H1 (cell line): ENCODE data around the gene VWF. TPM values are rescaled to one million over a fixed set of nuclear protein-coding genes. Genes with fewer than 3 reads are reported as not detected.

Source experiments
- CTCF ChIA-PET: fragments of 300-600 bp; sonication (Branson Sonifier 250); formaldehyde crosslinking; loops from one replicate; lab custom pipeline; 2021; ENCODE audit not compliant: partially characterized antibody; lab: Charles Lee
- POLR2A ChIA-PET: fragments of 300-600 bp; sonication (Branson Sonifier 250); formaldehyde crosslinking; loops from one replicate; lab custom pipeline; 2021; ENCODE audit warnings: inconsistent platforms; ENCODE audit not compliant: partially characterized antibody; lab: Charles Lee
- DNase-seq, 2 experiments: peaks; one replicate each; pipeline versions ENCODE4 v3.0.0 to v3.0.0-alpha.2; 2010 to 2022; ENCODE audit warnings: low spot score in 2 of 2, low read depth in 1 of 2, mixed read lengths in 1 of 2
- FAIRE-seq: peaks from 2 replicates; lab custom pipeline; 2011; peaks lifted over from hg19 to GRCh38; lab: Jason Lieb, UNC
- H2AFZ ChIP-seq: 2 replicates; pipeline ENCODE4 v1.8.1; 2012; ENCODE audit warnings: low read length, inconsistent platforms
- H2AK5ac ChIP-seq: 2 replicates; pipeline ENCODE4 v1.6.1; 2013; ENCODE audit warnings: low read depth, low read length
- H2BK120ac ChIP-seq: replicated peaks from 2 replicates; pipeline ENCODE3; 2013; ENCODE audit warnings: low read depth, low read length, inconsistent platforms
- H2BK12ac ChIP-seq: 2 replicates; pipeline ENCODE4 v1.6.1; 2013; ENCODE audit warnings: low read depth, low read length
- H2BK15ac ChIP-seq: 2 replicates; pipeline ENCODE4 v1.6.1; 2013; ENCODE audit warnings: low read length
- H2BK20ac ChIP-seq: 2 replicates; pipeline ENCODE4 v1.6.1; 2013; ENCODE audit warnings: low read length
- H2BK5ac ChIP-seq: 2 replicates; pipeline ENCODE4 v1.6.1; 2013; ENCODE audit warnings: low read depth, low read length
- H3K14ac ChIP-seq: 2 replicates; pipeline ENCODE4 v1.6.1; 2013; ENCODE audit warnings: inconsistent platforms; ENCODE audit not compliant: insufficient read length
- H3K18ac ChIP-seq: 2 replicates; pipeline ENCODE4 v1.6.1; 2013; ENCODE audit warnings: low read length; ENCODE audit errors: extremely low read depth
- H3K23ac ChIP-seq: 2 replicates; pipeline ENCODE4 v1.6.1; 2013; ENCODE audit warnings: inconsistent platforms; ENCODE audit not compliant: insufficient read length
- H3K23me2 ChIP-seq: 2 replicates; pipeline ENCODE4 v1.6.1; 2013; ENCODE audit warnings: low read depth, low read length
- H3K27ac ChIP-seq: 2 replicates; pipeline ENCODE4 v1.6.1; 2011; ENCODE audit warnings: low read depth, low read length, inconsistent platforms
- H3K27me3 ChIP-seq, 4 experiments: replicated peaks in 1 of 4; 1 replicate in 1 of 4; 2 replicates in 3 of 4; pipeline versions ENCODE4 v1.6.1 to v1.8.1; 2011 to 2013; ENCODE audit warnings: low read length in 3 of 4, mild to moderate bottlenecking in 3 of 4, inconsistent platforms in 2 of 4, mixed read lengths in 2 of 4, moderate library complexity in 1 of 4; ENCODE audit not compliant: control insufficient read depth in 3 of 4, insufficient read depth in 3 of 4; ENCODE audit errors: extremely low read depth in 1 of 4
- H3K36me3 ChIP-seq, 4 experiments: 2 replicates each; pipeline versions ENCODE4 v1.6.1 to v1.8.1; 2011 to 2013; ENCODE audit warnings: mild to moderate bottlenecking in 4 of 4, low read length in 3 of 4, moderate library complexity in 2 of 4, control low read depth in 1 of 4, inconsistent platforms in 1 of 4; ENCODE audit not compliant: insufficient read depth in 4 of 4, control insufficient read depth in 2 of 4
- H3K4ac ChIP-seq: replicated peaks from 2 replicates; pipeline ENCODE3; 2013; ENCODE audit warnings: low read length, low read depth, mixed read lengths, inconsistent platforms; ENCODE audit not compliant: insufficient read length
- H3K4me1 ChIP-seq, 4 experiments: replicated peaks in 1 of 4; 1 replicate in 1 of 4; 2 replicates in 3 of 4; pipeline versions ENCODE4 v1.6.1 to v1.8.1; 2011 to 2013; ENCODE audit warnings: low read length in 3 of 4, inconsistent platforms in 2 of 4, mixed read lengths in 1 of 4; ENCODE audit not compliant: insufficient read depth in 4 of 4, control insufficient read depth in 3 of 4
- H3K4me2 ChIP-seq, 2 experiments: 2 replicates each; pipeline versions ENCODE4 v1.6.1 to v1.8.1; 2011 to 2013; ENCODE audit warnings: low read depth in 2 of 2, low read length in 2 of 2, control low read depth in 1 of 2, inconsistent platforms in 1 of 2, mild to moderate bottlenecking in 1 of 2; ENCODE audit not compliant: insufficient read depth in 1 of 2
- H3K4me3 ChIP-seq, 4 experiments: fragments of 200-600, 300-600 bp in 1 of 4; sonication (generic), shearing (Covaris generic), sonication (Bioruptor Twin) in 1 of 4; 2 replicates each; pipeline versions ENCODE4 v1.5.1 to v1.8.1; 2011 to 2016; ENCODE audit warnings: low read length in 4 of 4, low read depth in 3 of 4, control low read depth in 2 of 4, inconsistent platforms in 2 of 4, mild to moderate bottlenecking in 2 of 4, mixed read lengths in 1 of 4, moderate library complexity in 1 of 4; ENCODE audit not compliant: insufficient read depth in 2 of 4; ENCODE audit errors: extremely low read depth in 1 of 4
- H3K56ac ChIP-seq: replicated peaks from 2 replicates; pipeline ENCODE3; 2013; ENCODE audit warnings: low read depth, mild to moderate bottlenecking, mixed read lengths, low read length, inconsistent platforms; ENCODE audit not compliant: insufficient read length
- H3K79me1 ChIP-seq: 2 replicates; pipeline ENCODE4 v1.6.1; 2013; ENCODE audit warnings: low read depth, low read length, control low read depth
- H3K79me2 ChIP-seq, 2 experiments: 2 replicates each; pipeline versions ENCODE4 v1.6.1 to v1.8.1; 2012 to 2013; ENCODE audit warnings: low read length in 2 of 2, mild to moderate bottlenecking in 2 of 2, inconsistent platforms in 1 of 2; ENCODE audit not compliant: insufficient read depth in 2 of 2, control insufficient read depth in 1 of 2
- H3K9ac ChIP-seq, 4 experiments: replicated peaks in 1 of 4; 1 replicate in 1 of 4; 2 replicates in 3 of 4; pipeline versions ENCODE4 v1.6.1 to v1.8.1; 2011 to 2013; ENCODE audit warnings: low read depth in 3 of 4, low read length in 3 of 4, control low read depth in 2 of 4, mild to moderate bottlenecking in 2 of 4, moderate library complexity in 2 of 4, inconsistent platforms in 1 of 4; ENCODE audit errors: extremely low read depth in 1 of 4
- H3K9me3 ChIP-seq, 2 experiments: 2 replicates each; pipeline versions ENCODE4 v1.6.1 to v1.8.1; 2012 to 2013; ENCODE audit warnings: mild to moderate bottlenecking in 2 of 2, moderate library complexity in 2 of 2, control low read depth in 1 of 2, inconsistent platforms in 1 of 2, low read depth in 1 of 2, low read length in 1 of 2, mixed read lengths in 1 of 2; ENCODE audit not compliant: insufficient read depth in 2 of 2
- H4K20me1 ChIP-seq, 2 experiments: replicated peaks in 1 of 2; 2 replicates each; pipeline versions ENCODE3 to v1.8.1; 2011 to 2013; ENCODE audit warnings: inconsistent platforms in 2 of 2, low read length in 2 of 2, mild to moderate bottlenecking in 1 of 2; ENCODE audit not compliant: insufficient read depth in 2 of 2, control insufficient read depth in 1 of 2
- H4K5ac ChIP-seq: 2 replicates; pipeline ENCODE4 v1.6.1; 2013; ENCODE audit warnings: low read length, low read depth, mixed read lengths, inconsistent platforms; ENCODE audit not compliant: insufficient read length
- H4K8ac ChIP-seq: 2 replicates; pipeline ENCODE4 v1.8.0; 2013; ENCODE audit warnings: mild to moderate bottlenecking, moderate library complexity, low read length, inconsistent platforms; ENCODE audit not compliant: insufficient read depth; ENCODE audit errors: extremely low read depth
- H4K91ac ChIP-seq: replicated peaks from 2 replicates; pipeline ENCODE3; 2013; ENCODE audit warnings: low read length, mixed read lengths, inconsistent platforms; ENCODE audit not compliant: insufficient read length
- CREB1 ChIP-seq: IDR thresholded peaks from 2 replicates; pipeline ENCODE4 v1.6.1; 2012; ENCODE audit warnings: inconsistent platforms
- POLR2AphosphoS5 ChIP-seq: IDR thresholded peaks from 2 replicates; pipeline ENCODE4 v1.6.1; 2011; ENCODE audit warnings: low read depth, low read length
- SP4 ChIP-seq: IDR thresholded peaks from 2 replicates; pipeline ENCODE4 v1.6.1; 2012; ENCODE audit warnings: low read length, inconsistent platforms
- WGBS, 2 experiments: shearing (Covaris generic) in 1 of 2; methylation state at CpG; one replicate each; pipeline versions ENCODE4 v1.1.6 to v1.1.7; 2013 to 2015; ENCODE audit warnings: low lambda C conversion rate in 2 of 2, mixed read lengths in 2 of 2, inconsistent platforms in 1 of 2, low coverage in 1 of 2, missing lambda C conversion rate in 1 of 2; ENCODE audit not compliant: insufficient replicate concordance in 2 of 2, insufficient coverage in 1 of 2, insufficient read length in 1 of 2; ENCODE audit errors: extremely low coverage in 1 of 2, missing lambda C conversion rate in 1 of 2; 5-methylcytosine and 5-hydroxymethylcytosine counted together
- polyA plus RNA-seq, 7 experiments: library from polyadenylated mRNA; depleted of rRNA in 3 of 7; stranded (reverse) in 5 of 7; unstranded in 2 of 7; fragments of >200 nt in 5 of 7; fragments of 200-250 nt in 2 of 7; gene quantifications; 1 replicate in 5 of 7; 2 replicates in 1 of 7; 4 replicates in 1 of 7; pipeline versions ENCODE4 v1.2.1 to v1.2.3, GENCODE V29; 2011 to 2013; ENCODE audit warnings: missing spikeins in 2 of 7, mixed read lengths in 2 of 7
- total RNA-seq: library from RNA; stranded (reverse); fragmentation: NEBNext Ultra II Directional; extraction: Animal tissue kit (Norgen Biotek cat#: 25700); gene quantifications from 2 replicates; pipeline ENCODE4 v1.2.1, GENCODE V29; 2021

The VWF gene
- total and polyA plus RNA-seq, 2 of the 8 experiments (the other 6 are each of a cell fraction or from before 2014, with no cell fraction given), result 0.39 to 0.60 TPM

GRCh38 chr12:6148061-6148460 is 23.6 kb upstream of the VWF start:
- Histone ChIP-seq H3K18ac (no peak overlapping the region), H3K36me3 (no peaks in the 10 kb centered on the region), H2BK15ac (no peak overlapping the region), H3K9ac (no peak overlapping the region), H3K4ac (no peak overlapping the region), H2BK120ac (no peak overlapping the region), H3K23ac (no peak overlapping the region), H4K5ac (no peak overlapping the region), H3K79me1 (no peaks in the 10 kb centered on the region), H2AK5ac (no peak overlapping the region), H3K4me1 (no peaks in the 10 kb centered on the region), H3K14ac (no peak overlapping the region), H3K27ac (no peak overlapping the region), H3K79me2 (no peaks in the 10 kb centered on the region), H2BK12ac (no peak overlapping the region), H4K8ac (no peak overlapping the region), H2BK20ac (no peak overlapping the region), H3K9me3 (no peaks in the 10 kb centered on the region; a peak in 1 of 4 replicates), H3K4me2 (no peak overlapping the region), H3K27me3 (no peaks in the 10 kb centered on the region), H4K20me1 (no peaks in the 10 kb centered on the region), H3K4me3 (no peak overlapping the region), H3K23me2 (no peaks in the 10 kb centered on the region), H2BK5ac (no peak overlapping the region)
- CTCF ChIA-PET, result no interaction called here
- FAIRE-seq, result no peak
- POLR2A ChIA-PET, result no interaction called here
- WGBS, 2 experiments, result 83% methylated on average over 2 of the region's 2 CpGs; no CpG with 5 or more reads in 1 of the 2 experiments
- TF ChIP-seq POLR2AphosphoS5 (no peak), SP4 (no peak), CREB1 (no peak)
- TF ChIP-seq, all 59 proteins: peak for 0
- Histone ChIP-seq H2AFZ (no peak overlapping the region), H4K91ac (no peak overlapping the region), H3K56ac (no peak overlapping the region)
- no peak for DNase-seq
